Panc1 (cell line): Measurements from ENCODE around the gene KRTAP19-3. TPM values are rescaled to one million over a fixed set of nuclear protein-coding genes. Genes with fewer than 3 reads are reported as not detected.

ENCODE experiments used
- ATAC-seq: fragments of 200-7000 bp; cut with Tn5 transposase; 2 replicates; pipeline ENCODE4 v1.9.1; 2020; ENCODE audit warnings: mild to moderate bottlenecking, moderate library complexity
- BruUV-seq: library from RNA; stranded (reverse); fragments of 400-500 nt; replicated peaks from 2 replicates; lab custom pipeline; 2021; lab: Mats Ljungman, UMichigan
- CTCF ChIA-PET: fragments of 300-600 bp; sonication (Branson Sonifier 250); formaldehyde crosslinking; loops from one replicate; lab custom pipeline; 2022; ENCODE audit warnings: antibody characterized with exemption; lab: Charles Lee
- POLR2A ChIA-PET: fragments of 300-600 bp; sonication (Branson Sonifier 250); formaldehyde crosslinking; loops from one replicate; lab custom pipeline; 2022; ENCODE audit warnings: antibody characterized with exemption; lab: Charles Lee
- DNase-seq: peaks from one replicate; pipeline ENCODE4 v3.0.0-alpha.2; 2010; ENCODE audit warnings: low read depth, low spot score
- H3K27ac ChIP-seq: 2 replicates; pipeline ENCODE4 v1.5.1; 2011; ENCODE audit warnings: mild to moderate bottlenecking, low read length, inconsistent platforms
- H3K27me3 ChIP-seq: fragments of 200-500 bp; sonication (Bioruptor generic); 2 replicates; pipeline ENCODE4 v1.6.0; 2014; ENCODE audit warnings: low read length, inconsistent platforms; ENCODE audit not compliant: control insufficient read depth, insufficient read depth
- H3K36me3 ChIP-seq: fragments of 200-500 bp; sonication (Bioruptor generic); 2 replicates; pipeline ENCODE4 v1.5.1; 2014; ENCODE audit warnings: inconsistent platforms, mild to moderate bottlenecking, low read length, moderate library complexity; ENCODE audit not compliant: control insufficient read depth, insufficient read depth
- H3K4me1 ChIP-seq: 2 replicates; pipeline ENCODE4 v1.5.1; 2011; ENCODE audit warnings: inconsistent platforms, mild to moderate bottlenecking, low read length, moderate library complexity; ENCODE audit not compliant: control insufficient read depth, insufficient read depth
- H3K4me3 ChIP-seq, 2 experiments: 2 replicates each; pipeline ENCODE4 v1.5.1; 2011 to 2012; ENCODE audit warnings: low read depth in 2 of 2, low read length in 2 of 2, mild to moderate bottlenecking in 2 of 2, inconsistent platforms in 1 of 2, moderate library complexity in 1 of 2
- H3K9me3 ChIP-seq: fragments of 200-500 bp; sonication (Bioruptor generic); 2 replicates; pipeline ENCODE4 v1.5.1; 2014; ENCODE audit warnings: low read depth, mild to moderate bottlenecking, inconsistent platforms, low read length, moderate library complexity; ENCODE audit not compliant: control insufficient read depth, insufficient read depth
- CTCF ChIP-seq: fragments of 450-650 bp; IDR thresholded peaks from 2 replicates; pipeline ENCODE4 v1.5.1; 2017; ENCODE audit warnings: mild to moderate bottlenecking
- POLR2AphosphoS5 ChIP-seq: IDR thresholded peaks from 2 replicates; pipeline ENCODE4 v1.6.1; 2012; ENCODE audit warnings: mild to moderate bottlenecking, low read depth, low read length, moderate library complexity
- REST ChIP-seq, 2 experiments: IDR thresholded peaks; 2 replicates each; pipeline ENCODE4 v1.6.1; 2011 to 2012; ENCODE audit warnings: low read depth in 2 of 2, control low read depth in 1 of 2, low read length in 1 of 2, mild to moderate bottlenecking in 1 of 2, moderate library complexity in 1 of 2; ENCODE audit not compliant: insufficient read depth in 1 of 2
- SIN3A ChIP-seq: IDR thresholded peaks from 2 replicates; pipeline ENCODE4 v1.6.1; 2012; ENCODE audit warnings: low read depth, mild to moderate bottlenecking, low read length, moderate library complexity, borderline replicate concordance; ENCODE audit not compliant: insufficient read depth
- TCF7L2 ChIP-seq: IDR thresholded peaks from 2 replicates; pipeline ENCODE4 v1.6.1; 2011; ENCODE audit warnings: mild to moderate bottlenecking, low read depth, low read length, inconsistent platforms
- in situ Hi-C: cut with HindIII; loops from 2 replicates; pipeline ENCODE4 v1.10.0; 2016; ENCODE audit warnings: low sequenced_read_pairs, low pct_unique_long_range_greater_than_20kb
- intact Hi-C: fragments of 100-400 bp; cut with micrococcal nuclease; formaldehyde crosslinking; loops from one replicate; pipeline ENCODE4 v1.10.0; 2022; ENCODE audit not compliant: unreplicated experiment
- total RNA-seq: library from RNA; stranded (reverse); gene quantifications from one replicate; pipeline ENCODE4 v1.2.1, GENCODE V29; 2021; ENCODE audit not compliant: unreplicated experiment

KRTAP19-3 gene
- total RNA-seq, 1 experiment from 2014 or later, result not detected

- TF ChIP-seq TCF7L2 (no peak), CTCF (no peak), SIN3A (no peak), POLR2AphosphoS5 (no peak), REST (IDR thresholded peaks at IDR 0.05; ENCODE audit: insufficient read depth in 1 of 2, low read depth in 2 of 2, low read length in 1 of 2) (no peak)
- no peak within 1 kb of the TSS for H3K27ac ChIP-seq
- DNase-seq, result no peak
- POLR2A ChIA-PET, result no interaction called here
- no peaks in the 10 kb centered on the region for H3K27me3 ChIP-seq
- no peaks in the 10 kb centered on the region for H3K36me3 ChIP-seq
- ATAC-seq, result no peak
- H3K9me3 ChIP-seq, result no peaks in the 10 kb centered on the region
- in situ Hi-C loops, result no loop called here
- H3K4me1 ChIP-seq, result no peaks in the 10 kb centered on the region
- CTCF ChIA-PET, result no interaction called here
- H3K4me3 ChIP-seq, result no peak within 1 kb of the TSS
- no TSS peak for BruUV-seq
- intact Hi-C loops, result no loop called here
Observed at GRCh38 chr21:30497065-30497464, 5.3 kb upstream of the KRTAP19-3 start, which contains the start of gene KRTAP19-4. TSS of gene KRTAP19-4 (minus strand) at chr21:30497165. CDS start at chr21:30497110, 55 bp downstream.

- H3K36me3 ChIP-seq, result no peaks in the 10 kb centered on the region
- ATAC-seq, result no peak
- in situ Hi-C loops, result no loop called here
- H3K9me3 ChIP-seq, result no peaks in the 10 kb centered on the region
- H3K27ac ChIP-seq, result no peak within 1 kb of the TSS
- no peaks in the 10 kb centered on the region for H3K27me3 ChIP-seq
- no peaks in the 10 kb centered on the region for H3K4me1 ChIP-seq
- BruUV-seq, result no TSS peak
- POLR2A ChIA-PET, result no interaction called here
- TF ChIP-seq POLR2AphosphoS5, result no peak
- CTCF ChIA-PET, result no interaction called here
- H3K4me3 ChIP-seq, result no peak within 1 kb of the TSS
- intact Hi-C loops, result no loop called here
- DNase-seq, result no peak
Observed at GRCh38 chr21:30487336-30487735, 4.5 kb downstream of the KRTAP19-3 start, which contains the start of gene KRTAP19-2. TSS of gene KRTAP19-2 (minus strand) at chr21:30487436. CDS start at chr21:30487348, 88 bp downstream.

DNA sequence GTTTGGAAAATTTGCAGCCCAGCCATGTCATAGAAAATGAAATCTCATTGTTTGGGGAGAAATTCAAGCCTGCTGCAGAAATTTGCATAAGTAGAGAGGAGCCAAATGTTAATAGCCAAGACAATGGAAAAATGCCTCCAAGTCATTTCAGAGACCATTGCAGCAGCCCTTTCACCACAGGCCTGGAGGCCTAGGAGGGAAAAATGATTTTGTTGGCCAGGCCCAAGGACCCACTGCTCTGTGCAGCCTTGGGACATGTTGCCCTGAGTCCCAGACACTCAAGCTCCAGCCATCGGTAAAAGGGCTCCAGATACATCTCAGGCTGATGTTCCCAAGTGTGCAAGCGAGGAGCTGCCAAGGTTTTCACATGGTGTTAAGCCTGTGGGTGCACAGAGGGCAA lies 5.6 kb downstream of the KRTAP19-3 start:
- CTCF ChIA-PET, result no interaction called here
- DNase-seq, result no peak
- no TSS peak for BruUV-seq
- Histone ChIP-seq H3K4me1 (no peaks in the 10 kb centered on the region), H3K27me3 (no peaks in the 10 kb centered on the region), H3K4me3 (no peak overlapping the region), H3K36me3 (no peaks in the 10 kb centered on the region), H3K27ac (no peak overlapping the region), H3K9me3 (no peaks in the 10 kb centered on the region)
- no peak for TF ChIP-seq REST (IDR thresholded peaks at IDR 0.05; ENCODE audit: insufficient read depth in 1 of 2, low read depth in 2 of 2, low read length in 1 of 2)
- no peak for TF ChIP-seq TCF7L2
- TF ChIP-seq SIN3A, result no peak
- TF ChIP-seq POLR2AphosphoS5, result no peak
- TF ChIP-seq CTCF, result no peak
- POLR2A ChIA-PET, result no interaction called here
- no peak for ATAC-seq
- intact Hi-C loops, result no loop called here
- in situ Hi-C loops, result no loop called here
